Cardiac septum (tissue), 1 donor: ENCODE data around the gene SH2D4B. TPM values are rescaled to one million over a fixed set of nuclear protein-coding genes. Genes with fewer than 3 reads are reported as not detected.

Source experiments
- DNase-seq: peaks from one replicate; pipeline ENCODE4 v3.0.0-alpha.2; 2020; ENCODE audit warnings: low spot score
- intact Hi-C: fragments of 100-400 bp; cut with DNase I; formaldehyde crosslinking; loops from one replicate; pipeline ENCODE4 v1.14.0; 2022
- total RNA-seq: library from RNA; stranded (reverse); fragmentation: NEBNext Ultra II Directional; extraction: Animal tissue kit (Norgen Biotek cat#: 25700); gene quantifications from one replicate; pipeline ENCODE4 v1.2.1, GENCODE V29; 2021
- donor health status: DM: no; HTN: no; CAD: no.

The SH2D4B gene
- total RNA-seq, 1 donor from 2014 or later = not detected

- no peak for DNase-seq
- intact Hi-C loops = no loop called here
Measured at GRCh38 chr10:80579181-80579763, 41.6 kb downstream of the SH2D4B start.

GRCh38 chr10:80579849-80580637, 42.3 kb downstream of the SH2D4B start:
- no peak for DNase-seq
- intact Hi-C loops = no loop called here

- intact Hi-C loops = no loop called here
- no peak for DNase-seq
Measured at GRCh38 chr10:80580638-80581468, 43.2 kb downstream of the SH2D4B start.

GRCh38 chr10:80581469-80581835, 43.8 kb downstream of the SH2D4B start:
- intact Hi-C loops = no loop called here
- DNase-seq = no peak

- DNase-seq = no peak
- intact Hi-C loops = no loop called here
Measured at GRCh38 chr10:80582286-80582960, 44.7 kb downstream of the SH2D4B start.

- intact Hi-C loops = no loop called here
- DNase-seq = no peak
Measured at GRCh38 chr10:80583685-80584084, 46.0 kb downstream of the SH2D4B start.

GRCh38 chr10:80585812-80586211, 48.1 kb downstream of the SH2D4B start:
- no peak for DNase-seq
- intact Hi-C loops = no loop called here

- DNase-seq = no peak
Measured at GRCh38 chr10:80588546-80588945, 50.8 kb downstream of the SH2D4B start.

GRCh38 chr10:80589726-80590373, 52.1 kb downstream of the SH2D4B start:
- DNase-seq = no peak
- intact Hi-C loops = no loop called here

More at GRCh38 chr10:80588546-80588945, 50.8 kb downstream of the SH2D4B start:
- intact Hi-C loops = no loop called here

- no peak for DNase-seq
- intact Hi-C loops = no loop called here
Measured at GRCh38 chr10:80590585-80591125, 53.0 kb downstream of the SH2D4B start.

GRCh38 chr10:80596391-80597257, 58.9 kb downstream of the SH2D4B start:
- DNase-seq = no peak
- intact Hi-C loops = no loop called here

- no peak for DNase-seq
- intact Hi-C loops = no loop called here
Measured at GRCh38 chr10:80598084-80598798, 60.5 kb downstream of the SH2D4B start.

GRCh38 chr10:80598951-80599350, 61.2 kb downstream of the SH2D4B start:
- intact Hi-C loops = no loop called here
- no peak for DNase-seq

GRCh38 chr10:80599424-80599847, 61.7 kb downstream of the SH2D4B start:
- DNase-seq = peak; percentile 81
- intact Hi-C loops = no loop called here

GRCh38 chr10:80600256-80600655, 62.6 kb downstream of the SH2D4B start:
- DNase-seq = no peak
- intact Hi-C loops = no loop called here

- no peak for DNase-seq
- intact Hi-C loops = no loop called here
Measured at GRCh38 chr10:80602881-80603280, 65.2 kb downstream of the SH2D4B start.

- no peak for DNase-seq
- intact Hi-C loops = no loop called here
Measured at GRCh38 chr10:80603516-80603915, 65.8 kb downstream of the SH2D4B start.

- DNase-seq = no peak
- intact Hi-C loops = no loop called here
Measured at GRCh38 chr10:80608706-80609105, 71.0 kb downstream of the SH2D4B start.
